Stimulated activated CD4-positive, alpha-beta T cell treated with anti-CD3 and anti-CD28 coated beads, TNF-alpha, amount 100 ng/mL, for 24 hours (primary cell): ENCODE data around the gene ZFP2.
"Not testable (repeated sequence)": the region's sequence is repeated elsewhere in the genome, so short reads cannot be mapped to it uniquely, and the experiment has no call there.

Experiments used
- DNase-seq, 3 experiments: peaks; one replicate each; pipeline ENCODE4 v3.0.0-alpha.2; 2020; ENCODE audit warnings: low read depth in 3 of 3

Gene ZFP2

DNA sequence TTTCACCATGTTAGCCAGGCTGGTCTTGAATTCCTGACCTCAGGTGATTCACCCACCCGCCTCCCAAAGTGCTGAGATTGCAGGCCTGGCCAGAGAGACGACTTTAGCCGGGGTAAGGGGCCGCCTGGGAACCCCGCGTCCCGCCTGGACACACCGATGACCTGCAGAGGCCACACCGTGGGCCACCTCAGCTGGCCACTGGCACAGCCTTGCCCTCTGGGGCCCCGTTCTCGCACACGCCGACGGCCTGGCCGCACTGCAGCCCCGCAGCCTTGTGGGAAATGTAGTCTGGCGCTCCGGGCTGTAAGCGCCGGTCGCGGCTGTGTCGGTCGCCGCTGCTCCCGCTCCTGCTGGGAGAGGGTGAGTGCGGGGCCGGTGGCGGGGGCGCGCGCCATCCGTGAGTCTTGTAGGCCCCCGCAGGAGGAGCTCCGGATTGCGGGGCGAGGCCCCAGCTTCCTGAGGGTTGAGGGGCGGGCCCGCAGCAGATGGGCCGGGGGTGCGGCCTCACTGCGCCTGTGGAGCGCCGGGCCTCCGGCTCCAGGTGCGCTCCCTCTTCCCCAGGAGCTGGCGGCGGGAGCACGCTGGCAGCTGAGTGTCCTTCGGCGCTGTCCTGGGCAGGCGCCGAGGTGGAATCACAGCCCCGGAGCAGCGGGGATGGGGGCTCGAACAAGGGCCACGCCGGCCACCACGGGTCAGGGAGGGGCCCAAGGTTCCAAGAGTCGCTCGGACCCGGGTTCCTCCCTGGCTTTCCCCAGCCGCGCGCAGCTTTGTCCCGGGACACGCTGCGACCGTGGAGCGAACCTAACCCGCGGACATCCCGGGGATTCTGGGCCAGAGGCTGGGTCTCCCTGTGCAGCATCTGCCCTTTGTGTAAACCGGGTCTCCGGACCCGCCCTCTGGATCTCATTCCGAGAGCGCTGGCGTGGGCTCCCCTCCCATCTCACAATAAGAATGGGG is at the start of gene ZFP2:
Gene ZFP2, plus strand, starts transcription at position 299 of the 957 bp plus-strand sequence. CDS start 35,401 bp downstream, outside the sequence.
- peak in 2 of 3 experiments; percentile 14 to 17 for DNase-seq

DNA sequence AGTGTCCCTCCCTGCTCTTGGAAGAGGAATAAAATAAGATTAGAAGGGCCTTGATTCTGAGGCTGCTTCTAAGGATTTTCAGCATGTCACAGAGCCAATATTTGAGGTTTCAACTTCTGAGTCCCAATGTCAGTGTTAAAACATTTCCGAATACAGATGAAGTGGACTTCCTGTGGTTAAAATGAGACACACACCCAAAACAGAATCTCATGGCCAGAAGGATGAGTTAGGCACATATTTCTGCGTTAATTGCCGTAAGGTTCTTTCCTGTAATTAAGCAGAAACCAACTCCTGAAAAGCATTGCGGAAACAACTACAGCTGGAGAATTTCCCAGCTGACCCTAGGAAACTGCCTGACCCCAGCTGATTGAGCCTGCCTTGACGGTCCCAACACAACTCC is 46.4 kb upstream of the ZFP2 start:
- DNase-seq: no peak

DNA sequence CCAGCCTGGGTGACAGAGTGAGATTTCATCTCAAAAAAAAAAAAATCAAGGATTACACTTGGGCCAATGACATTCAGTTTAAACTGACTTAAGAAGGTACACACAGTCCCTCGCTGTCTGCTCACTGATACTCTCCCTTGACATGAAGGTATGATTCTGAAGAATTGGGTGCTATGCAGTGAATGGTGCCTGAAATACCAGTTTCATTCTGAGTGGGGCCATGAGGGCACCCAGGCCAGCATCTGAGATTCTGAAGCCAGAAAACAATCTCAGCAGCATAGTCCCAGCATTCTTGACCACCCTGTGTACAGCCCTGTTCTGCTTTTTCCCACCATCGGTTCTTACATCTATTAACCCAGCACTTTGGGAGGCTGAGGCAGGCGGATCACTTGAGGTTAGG is 43.8 kb upstream of the ZFP2 start:
- no peak for DNase-seq

DNA sequence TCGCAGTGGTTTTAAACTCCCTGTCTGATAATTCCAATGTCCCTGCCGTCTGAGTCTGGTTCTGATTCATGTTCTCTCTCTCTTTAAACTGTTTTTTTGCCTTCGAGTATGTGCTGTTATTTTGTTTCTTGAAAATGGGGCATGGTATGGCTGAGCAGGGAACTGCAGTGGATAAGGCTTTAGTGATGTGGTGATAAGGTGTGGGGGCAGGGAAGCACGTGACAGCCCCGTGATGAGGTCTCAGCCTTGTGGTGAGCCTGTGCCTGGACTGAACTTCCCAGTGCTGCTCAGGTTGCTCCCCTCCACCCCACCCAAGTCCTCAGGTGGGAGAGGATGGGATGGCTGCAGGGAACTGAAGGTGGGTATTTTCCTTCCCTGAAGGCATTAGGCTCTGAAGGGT is 41.4 kb upstream of the ZFP2 start:
- no peak for DNase-seq

DNA sequence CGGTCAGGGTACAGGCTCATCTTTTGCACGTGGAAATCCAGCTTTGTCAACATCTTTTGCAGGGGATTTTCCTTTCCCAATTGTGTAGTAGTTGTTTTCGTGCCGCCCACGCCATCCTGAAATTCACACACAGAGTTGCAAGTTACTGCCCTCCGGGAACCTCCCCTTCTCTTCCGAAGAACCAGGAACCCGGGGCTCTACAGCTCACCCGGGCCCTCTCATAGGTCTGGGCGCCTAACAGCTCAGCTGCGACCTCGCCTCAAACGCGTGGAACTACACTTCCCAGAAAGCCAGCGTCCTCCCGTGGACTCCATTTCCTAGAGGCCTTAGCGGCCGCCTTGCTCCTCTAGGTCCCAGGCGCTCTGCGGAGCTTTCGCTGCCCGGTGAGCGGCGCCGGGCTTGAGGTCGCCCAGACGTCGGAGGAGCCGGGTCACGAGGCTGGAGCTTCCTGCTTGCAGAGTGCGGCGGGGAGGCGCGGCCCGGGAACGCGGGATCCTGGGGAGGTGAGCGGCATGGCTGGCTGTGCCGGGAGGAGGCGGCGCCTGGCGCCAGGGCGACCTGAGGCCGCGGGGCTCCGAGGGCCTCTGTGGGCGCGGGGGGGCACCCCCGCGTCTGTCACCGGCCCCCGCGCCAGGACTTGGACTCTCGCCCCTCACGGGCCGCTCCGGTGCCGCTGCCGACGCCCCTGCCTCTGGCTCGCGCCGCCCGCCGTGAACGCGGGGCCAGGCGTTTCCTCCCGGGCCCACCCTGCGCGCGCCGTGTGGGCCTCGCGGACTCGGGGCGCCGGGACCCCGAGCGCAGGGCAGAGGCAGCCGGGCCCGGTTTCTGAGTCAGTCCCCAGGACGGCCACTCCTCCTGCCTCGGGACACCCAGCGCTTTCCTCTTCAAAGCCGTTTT is 35.8 kb upstream of the ZFP2 start, which contains the start of gene ZNF354B:
Gene ZNF354B, plus strand, starts transcription at position 329 of the 897 bp plus-strand sequence. CDS start 1,095 bp downstream, outside the sequence.
- DNase-seq: peak; percentile 71 to 82 (median 72)

DNA sequence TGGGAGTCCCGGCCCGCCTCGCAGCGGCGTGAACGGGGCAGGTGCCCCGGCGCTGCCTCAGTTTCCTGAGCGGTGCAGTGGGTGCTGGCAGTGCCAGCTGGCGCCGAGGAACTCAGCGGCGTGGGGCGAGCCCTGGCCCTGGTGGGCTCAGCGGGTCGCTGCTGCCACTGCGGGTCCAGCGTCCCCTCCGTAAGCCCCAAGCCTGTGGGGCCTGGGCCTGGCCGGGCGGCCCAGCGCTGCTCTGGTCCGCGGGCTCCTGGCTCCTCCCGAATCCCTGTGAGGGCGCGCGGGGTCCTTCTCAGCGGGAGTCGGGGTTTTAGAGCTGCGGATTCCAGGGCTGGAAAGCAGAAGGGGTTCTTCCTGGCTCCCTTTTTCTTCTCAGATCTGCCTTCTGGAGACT is 35.1 kb upstream of the ZFP2 start:
- DNase-seq: not testable (repeated sequence)

DNA sequence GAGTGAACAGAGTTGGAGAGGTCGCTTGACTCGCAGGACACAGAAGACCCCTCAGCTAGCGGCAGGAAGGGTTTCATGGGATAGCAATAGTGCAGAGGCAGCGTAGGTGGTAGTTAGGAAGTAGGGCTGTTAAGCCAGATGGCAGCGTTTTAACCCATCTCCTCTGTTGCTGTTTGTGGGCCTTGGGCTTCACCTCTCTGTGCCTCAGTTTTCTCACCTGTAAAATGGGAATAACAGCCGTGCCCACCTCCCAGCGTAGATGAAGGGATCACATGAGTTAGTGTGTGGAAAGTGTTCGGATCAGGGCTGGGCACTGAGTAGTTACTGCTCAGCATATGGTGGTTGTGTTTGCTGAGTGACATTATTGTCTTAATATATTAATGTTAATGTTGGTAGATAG is 34.1 kb upstream of the ZFP2 start:
- DNase-seq: no peak

DNA sequence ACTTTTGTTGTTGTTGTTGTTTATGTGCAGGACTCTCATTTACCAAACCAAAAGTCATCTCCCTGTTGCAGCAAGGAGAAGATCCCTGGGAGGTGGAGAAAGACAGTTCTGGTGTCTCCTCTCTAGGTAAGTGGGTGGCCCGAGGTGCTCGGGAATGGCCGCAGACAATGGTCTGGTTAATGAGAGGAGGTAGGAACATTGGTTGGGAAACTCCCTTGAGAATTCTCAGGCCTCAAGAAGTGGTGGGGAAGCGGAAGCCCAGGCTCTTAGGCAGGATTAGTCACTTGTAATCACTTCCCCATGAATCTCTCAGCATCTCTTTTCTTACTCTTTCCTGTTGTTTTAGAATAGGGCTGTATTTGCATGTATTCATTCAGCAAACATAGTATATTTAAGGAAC is 28.8 kb upstream of the ZFP2 start:
- DNase-seq: no peak

DNA sequence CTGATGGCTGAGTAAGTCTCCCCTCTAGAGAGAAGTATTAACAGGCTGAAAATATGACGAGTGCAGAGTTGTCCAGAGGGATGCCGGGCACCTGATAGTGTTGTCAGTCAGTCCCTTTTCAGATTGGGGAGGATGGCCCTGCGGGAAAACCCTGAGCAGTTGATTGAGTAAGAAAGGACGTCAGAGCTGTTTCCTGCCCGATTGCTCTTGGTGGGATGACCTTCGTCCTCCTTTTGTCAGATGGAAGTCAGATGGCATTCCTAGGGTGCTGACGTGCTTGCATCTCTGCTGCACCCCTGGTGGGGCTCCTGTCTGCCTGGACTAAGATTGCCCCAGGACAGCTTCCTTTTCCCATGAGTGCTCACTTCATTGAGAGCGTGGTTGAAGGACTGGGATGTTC is 26.1 kb upstream of the ZFP2 start:
- DNase-seq: no peak

DNA sequence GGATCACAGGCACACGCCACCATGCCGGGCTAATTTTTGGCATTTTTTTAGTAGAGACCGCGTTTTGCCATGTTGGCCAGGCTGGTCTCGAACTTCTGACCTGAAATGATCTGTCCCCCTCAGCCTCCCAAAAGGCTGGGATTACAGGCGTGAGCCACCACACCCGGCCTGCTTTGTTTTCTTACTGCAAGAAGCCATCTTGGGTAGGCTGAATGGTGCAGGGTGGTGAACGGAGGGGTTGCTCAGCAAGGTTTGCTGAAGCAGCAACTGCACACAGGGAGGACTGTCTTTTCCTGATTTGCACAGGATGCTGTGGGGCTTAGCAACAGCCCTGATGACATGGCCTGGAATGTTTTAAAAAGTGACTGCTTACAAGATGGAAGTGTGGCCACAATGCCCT is 25.3 kb upstream of the ZFP2 start:
- no peak for DNase-seq

DNA sequence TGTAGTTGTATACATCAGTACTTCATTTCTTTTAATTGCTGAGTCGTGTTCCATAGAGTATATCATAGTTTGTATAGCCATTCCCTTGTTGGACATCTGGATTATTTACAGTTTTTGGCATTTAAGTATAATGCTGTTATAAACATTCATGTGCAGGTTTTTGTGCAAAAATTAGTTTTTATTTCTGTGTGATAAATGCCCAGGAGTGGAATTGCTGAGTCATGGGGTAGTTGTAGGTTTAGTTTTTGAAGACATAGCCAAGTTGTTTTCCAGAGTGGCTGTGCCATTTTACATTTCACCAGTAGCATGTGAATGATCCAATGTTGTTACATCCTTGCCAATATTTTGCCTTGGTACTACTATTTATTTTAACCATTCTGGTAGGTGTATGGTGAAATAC is 23.4 kb upstream of the ZFP2 start:
- DNase-seq: no peak

DNA sequence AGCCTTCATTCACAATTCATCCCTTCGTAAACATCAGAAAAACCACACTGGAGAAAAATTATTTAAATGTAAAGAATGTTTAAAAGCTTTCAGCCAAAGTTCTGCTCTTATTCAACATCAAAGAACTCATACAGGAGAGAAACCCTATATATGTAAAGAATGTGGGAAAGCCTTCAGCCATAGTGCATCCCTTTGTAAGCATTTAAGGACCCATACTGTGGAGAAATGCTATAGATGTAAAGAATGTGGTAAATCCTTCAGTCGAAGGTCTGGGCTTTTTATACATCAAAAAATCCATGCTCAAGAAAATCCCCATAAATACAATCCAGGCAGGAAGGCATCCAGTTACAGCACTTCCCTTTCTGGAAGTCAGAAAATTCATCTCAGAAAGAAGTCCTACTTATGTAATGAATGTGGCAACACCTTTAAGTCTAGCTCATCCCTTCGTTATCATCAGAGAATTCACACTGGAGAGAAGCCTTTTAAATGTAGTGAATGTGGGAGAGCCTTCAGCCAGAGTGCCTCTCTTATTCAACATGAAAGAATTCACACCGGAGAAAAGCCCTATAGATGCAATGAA is 12.5 kb upstream of the ZFP2 start:
- not testable (repeated sequence) for DNase-seq

DNA sequence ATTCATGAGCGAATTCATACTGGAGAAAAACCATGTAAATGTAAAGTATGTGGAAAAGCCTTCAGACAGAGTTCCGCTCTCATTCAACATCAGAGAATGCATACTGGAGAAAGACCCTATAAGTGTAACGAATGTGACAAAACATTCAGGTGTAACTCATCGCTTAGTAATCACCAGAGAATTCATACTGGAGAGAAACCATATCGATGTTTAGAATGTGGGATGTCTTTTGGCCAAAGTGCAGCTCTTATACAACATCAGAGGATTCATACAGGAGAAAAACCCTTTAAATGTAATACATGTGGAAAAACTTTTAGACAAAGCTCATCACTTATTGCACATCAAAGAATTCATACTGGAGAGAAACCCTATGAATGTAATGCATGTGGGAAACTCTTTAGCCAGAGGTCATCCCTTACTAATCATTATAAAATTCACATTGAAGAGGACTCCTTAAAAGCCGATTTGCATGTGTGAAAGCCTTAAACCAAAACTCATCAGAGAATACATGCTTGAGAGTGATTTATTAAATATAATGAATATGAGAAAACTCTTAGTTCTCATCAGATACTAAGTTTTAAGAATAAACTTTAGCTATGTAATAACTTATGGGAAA is 11.8 kb upstream of the ZFP2 start:
- no peak for DNase-seq

DNA sequence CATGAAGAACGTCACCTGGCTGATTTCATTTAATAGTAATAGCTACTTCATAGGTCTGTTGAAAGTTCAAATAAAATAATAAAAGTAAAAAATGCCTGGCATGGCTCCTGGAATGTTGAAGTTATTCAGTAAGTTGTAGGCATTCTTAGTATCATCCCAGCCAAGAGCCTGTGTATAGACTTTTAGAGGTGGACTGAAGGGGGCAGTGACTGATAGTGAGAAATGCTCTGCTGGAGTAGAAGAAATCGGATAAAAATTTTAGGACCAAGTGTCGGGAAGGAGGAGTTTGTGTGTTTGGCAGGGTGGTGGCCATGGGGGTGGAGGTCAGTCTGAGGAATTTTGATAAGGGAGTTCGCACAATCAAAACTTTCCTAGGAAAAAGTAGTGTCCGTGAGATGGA is 3.6 kb downstream of the ZFP2 start:
- no peak for DNase-seq

DNA sequence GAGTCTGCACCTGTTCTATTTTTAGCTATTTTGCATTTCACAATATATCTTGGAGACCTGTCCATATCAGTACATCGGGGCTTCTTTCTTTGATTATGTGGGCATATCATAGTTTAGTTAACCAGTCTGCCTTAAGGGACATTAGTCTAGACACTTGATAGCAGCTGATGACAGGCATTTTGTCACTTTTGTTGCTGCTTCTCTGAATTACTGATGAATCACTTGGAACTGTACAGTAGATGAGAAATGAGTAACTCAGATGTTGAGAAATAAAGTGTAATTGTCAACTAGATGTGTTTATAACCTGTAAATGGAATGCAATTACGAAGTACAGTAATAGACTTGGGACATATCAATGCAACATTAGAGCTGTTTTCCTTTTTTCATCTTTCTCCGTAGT is 7.1 kb downstream of the ZFP2 start:
- DNase-seq: no peak

DNA sequence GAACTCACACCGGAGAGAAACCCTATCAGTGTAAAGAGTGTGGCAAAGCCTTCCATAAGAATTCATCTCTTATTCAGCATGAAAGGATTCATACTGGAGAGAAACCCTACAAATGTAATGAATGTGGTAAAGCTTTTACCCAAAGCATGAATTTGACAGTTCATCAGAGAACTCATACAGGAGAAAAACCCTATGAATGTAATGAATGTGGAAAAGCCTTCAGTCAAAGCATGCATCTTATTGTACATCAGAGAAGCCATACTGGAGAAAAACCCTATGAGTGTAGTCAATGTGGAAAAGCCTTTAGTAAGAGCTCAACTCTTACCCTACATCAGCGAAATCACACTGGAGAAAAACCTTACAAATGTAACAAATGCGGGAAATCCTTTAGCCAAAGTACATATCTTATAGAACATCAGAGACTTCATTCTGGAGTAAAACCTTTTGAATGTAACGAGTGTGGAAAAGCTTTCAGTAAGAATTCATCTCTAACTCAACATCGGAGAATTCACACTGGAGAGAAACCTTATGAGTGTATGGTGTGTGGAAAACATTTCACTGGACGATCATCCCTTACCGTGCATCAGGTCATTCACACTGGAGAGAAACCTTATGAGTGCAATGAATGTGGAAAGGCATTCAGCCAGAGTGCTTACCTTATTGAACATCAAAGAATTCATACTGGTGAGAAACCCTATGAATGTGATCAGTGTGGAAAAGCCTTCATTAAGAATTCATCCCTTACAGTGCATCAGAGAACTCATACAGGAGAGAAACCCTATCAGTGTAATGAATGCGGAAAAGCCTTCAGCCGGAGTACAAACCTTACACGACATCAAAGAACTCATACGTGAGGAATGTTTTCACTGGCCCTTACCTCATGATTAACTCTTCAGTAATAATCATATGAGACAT is 36.4 kb downstream of the ZFP2 start:
- DNase-seq: no peak

DNA sequence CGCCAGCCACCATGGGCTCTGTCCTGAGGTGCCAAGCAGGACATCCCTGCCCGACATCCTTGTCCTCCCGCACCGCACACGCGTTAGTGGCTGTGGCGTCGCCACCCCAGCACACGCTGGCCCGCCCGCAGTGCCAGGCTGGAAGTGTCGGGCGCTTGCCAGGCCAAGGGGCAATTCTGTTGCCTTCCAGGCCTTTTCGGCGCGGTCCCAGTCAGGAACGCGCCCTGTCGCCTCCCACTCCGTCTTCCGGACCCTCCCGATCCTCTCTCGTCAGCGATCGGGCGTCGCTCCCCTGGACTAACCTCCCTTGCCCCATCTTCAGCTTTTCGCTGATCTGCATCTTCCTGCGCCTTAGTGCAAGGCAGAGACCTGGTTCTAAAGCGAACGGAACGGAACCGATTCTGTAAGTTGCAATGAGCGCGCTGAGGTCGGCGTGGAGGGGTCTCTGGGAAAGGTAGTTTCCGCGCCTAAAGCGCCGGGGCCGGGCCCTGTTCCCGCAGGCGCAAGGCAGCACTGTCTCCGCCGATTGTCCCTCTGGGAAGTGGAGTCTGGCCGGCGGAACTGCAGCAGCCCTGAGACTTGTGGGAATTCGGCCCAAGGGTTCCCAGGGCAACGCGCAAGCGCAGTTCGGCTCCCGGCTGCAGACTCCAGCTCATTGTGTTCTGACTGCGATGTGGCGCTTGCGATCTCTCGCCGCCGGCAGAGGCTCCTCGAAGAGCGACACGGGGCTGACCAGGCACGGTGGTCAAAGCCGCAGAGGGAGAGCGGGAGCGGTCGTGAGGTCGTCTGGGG is 45.1 kb downstream of the ZFP2 start, which contains the start of gene ZNF454:
Gene ZNF454, plus strand, starts transcription at position 630 of the 792 bp plus-strand sequence. CDS start 1,594 bp downstream, outside the sequence.
- DNase-seq: no peak

DNA sequence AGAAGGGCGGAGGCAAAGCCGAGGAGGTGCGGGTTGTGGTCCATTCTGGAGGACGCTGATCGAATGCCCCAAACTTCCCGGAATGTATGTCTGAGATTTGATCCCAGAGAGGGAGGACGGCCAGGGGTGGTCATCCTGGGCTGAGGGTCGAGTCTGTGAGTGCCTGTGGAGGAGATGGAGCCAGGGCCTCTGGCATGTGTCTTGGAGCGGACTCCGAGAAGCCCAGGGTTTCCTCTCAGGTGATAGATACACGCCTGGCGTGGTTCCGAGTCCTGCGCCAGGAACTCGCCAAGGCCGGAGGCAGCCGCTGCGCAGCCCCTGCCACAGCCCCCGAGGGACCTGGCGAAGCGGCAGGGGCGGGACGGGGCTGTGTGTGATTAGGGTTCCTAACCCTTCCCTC is 45.6 kb downstream of the ZFP2 start:
- DNase-seq: no peak

DNA sequence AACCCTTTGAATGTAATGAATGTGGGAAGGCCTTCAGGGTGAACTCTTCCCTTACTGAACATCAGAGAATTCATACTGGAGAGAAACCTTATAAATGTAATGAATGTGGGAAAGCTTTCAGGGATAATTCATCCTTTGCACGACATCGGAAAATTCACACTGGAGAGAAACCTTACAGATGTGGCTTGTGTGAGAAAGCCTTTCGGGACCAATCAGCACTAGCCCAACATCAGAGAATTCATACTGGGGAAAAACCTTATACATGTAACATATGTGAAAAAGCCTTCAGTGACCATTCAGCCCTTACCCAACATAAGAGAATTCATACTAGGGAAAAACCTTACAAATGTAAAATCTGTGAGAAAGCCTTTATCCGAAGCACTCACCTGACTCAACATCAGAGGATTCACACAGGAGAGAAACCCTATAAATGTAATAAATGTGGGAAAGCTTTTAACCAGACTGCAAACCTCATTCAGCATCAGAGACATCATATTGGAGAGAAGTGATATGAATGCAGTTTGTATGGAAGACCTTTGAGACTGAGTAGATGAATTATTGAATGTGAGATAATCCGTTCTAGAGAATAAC is 69.8 kb downstream of the ZFP2 start:
- DNase-seq: no peak
